Smooth muscle cell (in vitro differentiated cells): Measurements from ENCODE around the gene FAM171A1. TPM values are rescaled to one million over a fixed set of nuclear protein-coding genes. Genes with fewer than 3 reads are reported as not detected.

ENCODE experiments used
- DNase-seq: peaks from one replicate; lab custom pipeline; 2025; ENCODE audit not compliant: unreplicated experiment; lab: John Stamatoyannopoulos, UW
- H2AFZ ChIP-seq: fragments of 200-600 bp; sonication (generic); 2 replicates; pipeline ENCODE4 v1.6.0; 2016; ENCODE audit warnings: antibody characterized with exemption, low read depth, mild to moderate bottlenecking
- H3F3A ChIP-seq: fragments of 200-600 bp; sonication (generic); 2 replicates; pipeline ENCODE4 v1.6.0; 2017; ENCODE audit warnings: antibody characterized with exemption, low read depth
- H3K27ac ChIP-seq: fragments of 200-600 bp; sonication (generic); 2 replicates; pipeline ENCODE4 v1.5.1; 2016; ENCODE audit warnings: low read depth, mild to moderate bottlenecking
- H3K27me3 ChIP-seq: fragments of 200-600 bp; sonication (generic); 2 replicates; pipeline ENCODE4 v1.6.1; 2016; ENCODE audit warnings: low read depth, mild to moderate bottlenecking
- H3K36me3 ChIP-seq: fragments of 200-600 bp; sonication (generic); 2 replicates; pipeline ENCODE4 v1.5.1; 2016; ENCODE audit warnings: low read depth
- H3K4me1 ChIP-seq: fragments of 200-600 bp; sonication (generic); 2 replicates; pipeline ENCODE4 v1.5.1; 2016; ENCODE audit warnings: low read depth
- H3K4me2 ChIP-seq: fragments of 200-600 bp; sonication (generic); 2 replicates; pipeline ENCODE4 v1.6.0; 2016; ENCODE audit warnings: mild to moderate bottlenecking
- H3K4me3 ChIP-seq: fragments of 200-600 bp; sonication (generic); 2 replicates; pipeline ENCODE4 v1.5.1; 2016; ENCODE audit warnings: mild to moderate bottlenecking
- H3K79me2 ChIP-seq: fragments of 200-600 bp; sonication (generic); 2 replicates; pipeline ENCODE4 v1.6.0; 2016; ENCODE audit warnings: low read depth, mild to moderate bottlenecking
- H3K9ac ChIP-seq: fragments of 200-600 bp; sonication (generic); 2 replicates; pipeline ENCODE4 v1.6.0; 2016; ENCODE audit warnings: low read depth
- H3K9me3 ChIP-seq: fragments of 200-600 bp; sonication (generic); replicated peaks from 2 replicates; pipeline ENCODE4 v1.5.1; 2016; ENCODE audit warnings: low read depth
- H4K20me1 ChIP-seq: fragments of 200-600 bp; sonication (generic); 2 replicates; pipeline ENCODE4 v1.6.0; 2016; ENCODE audit warnings: low read depth
- CTCF ChIP-seq: fragments of 200-600 bp; sonication (generic); IDR thresholded peaks from 2 replicates; pipeline ENCODE4 v1.5.1; 2017; ENCODE audit warnings: borderline replicate concordance, mild to moderate bottlenecking, antibody characterized with exemption; ENCODE audit not compliant: insufficient read depth, poor library complexity, severe bottlenecking
- WGBS: methylation state at CpG from one replicate; pipeline ENCODE4 v1.1.7; 2016; ENCODE audit warnings: low lambda C conversion rate; 5-methylcytosine and 5-hydroxymethylcytosine counted together
- polyA plus RNA-seq: library from polyadenylated mRNA; unstranded; fragments of >200 nt; fragmentation: Nextera tagmentation; extraction: Ambion mirVana; gene quantifications from 2 replicates; pipeline ENCODE4 v1.2.1, GENCODE V29; 2016
- total RNA-seq: library from RNA; depleted of rRNA; stranded (reverse); fragments of >200 nt; gene quantifications from 2 replicates; pipeline ENCODE4 v1.2.3, GENCODE V29; 2014

The FAM171A1 gene
- total and polyA plus RNA-seq, 2 experiments from 2014 or later, result 25.5 to 37.2 TPM

GRCh38 chr10:15378569-15378968 is 7.5 kb upstream of the FAM171A1 start:
- H3K9me3 ChIP-seq, result no peaks in the 10 kb centered on the region
- H3K36me3 ChIP-seq, result no peaks in the 10 kb centered on the region
- H3K27me3 ChIP-seq, result no peaks in the 10 kb centered on the region
- no peak overlapping the region for H3K4me3 ChIP-seq
- no peak overlapping the region for H3K27ac ChIP-seq
- no peaks in the 10 kb centered on the region for H3K4me1 ChIP-seq
- H3K4me2 ChIP-seq, result no peak overlapping the region
- no peak for TF ChIP-seq CTCF
- no peak for DNase-seq
- H2AFZ ChIP-seq, result no peak overlapping the region
- no peak overlapping the region for H3K9ac ChIP-seq
- no peaks in the 10 kb centered on the region for H3F3A ChIP-seq
- H3K79me2 ChIP-seq, result no peaks in the 10 kb centered on the region
- 93% methylated on average over 5 of the region's 5 CpGs for WGBS
- no peaks in the 10 kb centered on the region for H4K20me1 ChIP-seq

GRCh38 chr10:15374566-15374965 is 3.5 kb upstream of the FAM171A1 start:
- H3F3A ChIP-seq, result peaks cover 18% of the 10 kb centered on the region
- H3K9ac ChIP-seq, result no peak overlapping the region
- TF ChIP-seq CTCF, result no peak
- no peak overlapping the region for H3K27ac ChIP-seq
- H3K36me3 ChIP-seq, result no peaks in the 10 kb centered on the region
- H3K4me1 ChIP-seq, result peaks cover 1% of the 10 kb centered on the region
- peaks cover 5% of the 10 kb centered on the region for H3K79me2 ChIP-seq
- H3K27me3 ChIP-seq, result no peaks in the 10 kb centered on the region
- H4K20me1 ChIP-seq, result no peaks in the 10 kb centered on the region
- no peak overlapping the region for H3K4me3 ChIP-seq
- H3K4me2 ChIP-seq, result no peak overlapping the region
- 57% methylated on average over 1 of the region's 1 CpG for WGBS
- no peak for DNase-seq
- no peak overlapping the region for H2AFZ ChIP-seq
- no peaks in the 10 kb centered on the region for H3K9me3 ChIP-seq

- Histone ChIP-seq H3K36me3 (no peaks in the 10 kb centered on the region), H3F3A (peaks cover 18% of the 10 kb centered on the region), H4K20me1 (no peaks in the 10 kb centered on the region), H3K9ac (no peak overlapping the region), H3K27me3 (no peaks in the 10 kb centered on the region), H3K27ac (no peak overlapping the region), H3K9me3 (no peaks in the 10 kb centered on the region), H3K4me3 (no peak overlapping the region), H3K4me1 (peaks cover 5% of the 10 kb centered on the region), H2AFZ (no peak overlapping the region), H3K4me2 (no peak overlapping the region), H3K79me2 (peaks cover 9% of the 10 kb centered on the region)
- no peak for DNase-seq
- no peak for TF ChIP-seq CTCF
- WGBS, result 82% methylated on average over 3 of the region's 3 CpGs
Observed at GRCh38 chr10:15374156-15374555, 3.1 kb upstream of the FAM171A1 start.

- no peaks in the 10 kb centered on the region for H3K36me3 ChIP-seq
- DNase-seq, result no peak
- H3F3A ChIP-seq, result peaks cover 18% of the 10 kb centered on the region
- 98% methylated on average over 2 of the region's 2 CpGs for WGBS
- H3K4me1 ChIP-seq, result peaks cover 6% of the 10 kb centered on the region
- H3K9me3 ChIP-seq, result no peaks in the 10 kb centered on the region
- no peak overlapping the region for H3K9ac ChIP-seq
- peaks cover 8% of the 10 kb centered on the region for H4K20me1 ChIP-seq
- H3K79me2 ChIP-seq, result peaks cover 18% of the 10 kb centered on the region
- H3K4me3 ChIP-seq, result no peak overlapping the region
- no peak overlapping the region for H3K27ac ChIP-seq
- no peak overlapping the region for H3K4me2 ChIP-seq
- H2AFZ ChIP-seq, result no peak overlapping the region
- no peaks in the 10 kb centered on the region for H3K27me3 ChIP-seq
- TF ChIP-seq CTCF, result no peak
Observed at GRCh38 chr10:15373199-15373598, 2.1 kb upstream of the FAM171A1 start.
